ENCODE results near the gene BLNK. TPM values are rescaled to one million over a fixed set of nuclear protein-coding genes. Genes with fewer than 3 reads are reported as not detected.

Gene BLNK
- total RNA-seq, 3 donors from 2014 or later (not counting 1 experiment from before 2014, with no cell fraction given) = 0.66 to 4.0 (median 1.5) TPM

GRCh38 chr10:96242822-96243221, 28.5 kb downstream of the BLNK start:
- 72% methylated on average over 2 of the region's 2 CpGs for WGBS (ENCODE audit: insufficient coverage)
- DNase-seq (no peak), ATAC-seq (no peak)
- H3K36me3 ChIP-seq (ENCODE audit: control insufficient read depth, insufficient read depth, low read length) = no peaks in the 10 kb centered on the region
- H3K4me1 Mint-ChIP-seq = no peaks in the 10 kb centered on the region
- no peak overlapping the region for H3K27ac Mint-ChIP-seq
- H3K9me3 ChIP-seq (ENCODE audit: control insufficient read depth, insufficient read depth, low read length) = no peaks in the 10 kb centered on the region
- peak overlapping the region; percentile 35 for H3K27ac ChIP-seq (ENCODE audit: low read length)
- H3K36me3 Mint-ChIP-seq = no peaks in the 10 kb centered on the region
- no peaks in the 10 kb centered on the region for H3K4me1 ChIP-seq (ENCODE audit: control insufficient read depth, insufficient read depth, low read length)
- no peaks in the 10 kb centered on the region for H3K9me3 Mint-ChIP-seq
- H3K4me3 ChIP-seq (ENCODE audit: low read length) = no peak overlapping the region
- no peak for TF ChIP-seq CTCF (IDR thresholded peaks at IDR 0.05)
- H3K4me3 Mint-ChIP-seq = no peak overlapping the region
- peaks cover 2 to 20% of the 10 kb centered on the region in 2 donors for H3K27me3 Mint-ChIP-seq (ENCODE audit: low read depth in 2 of 2)
- intact Hi-C loops (cut with micrococcal nuclease) = no loop called here
- H3K27me3 ChIP-seq (ENCODE audit: control insufficient read depth, insufficient read depth, low read length) = no peaks in the 10 kb centered on the region

GRCh38 chr10:96238646-96239623, 32.4 kb downstream of the BLNK start:
- ATAC-seq (no peak), DNase-seq (no peak)
- Histone ChIP-seq H3K27ac (ENCODE audit: low read length) (no peak overlapping the region), H3K4me1 (ENCODE audit: control insufficient read depth, insufficient read depth, low read length) (peaks cover 8% of the 10 kb centered on the region), H3K27me3 (ENCODE audit: control insufficient read depth, insufficient read depth, low read length) (no peaks in the 10 kb centered on the region), H3K36me3 (ENCODE audit: control insufficient read depth, insufficient read depth, low read length) (no peaks in the 10 kb centered on the region), H3K9me3 (ENCODE audit: control insufficient read depth, insufficient read depth, low read length) (no peaks in the 10 kb centered on the region), H3K4me3 (ENCODE audit: low read length) (no peak overlapping the region)
- H3K36me3 Mint-ChIP-seq = no peaks in the 10 kb centered on the region
- H3K4me3 Mint-ChIP-seq = no peak overlapping the region
- intact Hi-C loops (cut with micrococcal nuclease) = no loop called here
- TF ChIP-seq CTCF (IDR thresholded peaks at IDR 0.05) = no peak
- H3K27ac Mint-ChIP-seq = no peak overlapping the region
- H3K4me1 Mint-ChIP-seq = no peaks in the 10 kb centered on the region
- 30% methylated on average over 4 of the region's 4 CpGs for WGBS (ENCODE audit: insufficient coverage)
- H3K9me3 Mint-ChIP-seq = no peaks in the 10 kb centered on the region
- peaks cover 10 to 12% of the 10 kb centered on the region in 2 donors for H3K27me3 Mint-ChIP-seq (ENCODE audit: low read depth in 2 of 2)

- H3K27ac Mint-ChIP-seq = no peak overlapping the region
- H3K4me1 Mint-ChIP-seq = no peaks in the 10 kb centered on the region
- H3K9me3 Mint-ChIP-seq = no peaks in the 10 kb centered on the region
- peaks cover 8% of the 10 kb centered on the region for H3K4me1 ChIP-seq (ENCODE audit: control insufficient read depth, insufficient read depth, low read length)
- H3K36me3 ChIP-seq (ENCODE audit: control insufficient read depth, insufficient read depth, low read length) = no peaks in the 10 kb centered on the region
- peaks cover 10 to 12% of the 10 kb centered on the region in 2 donors for H3K27me3 Mint-ChIP-seq (ENCODE audit: low read depth in 2 of 2)
- ATAC-seq (no peak), DNase-seq (no peak)
- H3K27me3 ChIP-seq (ENCODE audit: control insufficient read depth, insufficient read depth, low read length) = no peaks in the 10 kb centered on the region
- H3K9me3 ChIP-seq (ENCODE audit: control insufficient read depth, insufficient read depth, low read length) = no peaks in the 10 kb centered on the region
- 93% methylated on average over 1 of the region's 1 CpG for WGBS (ENCODE audit: insufficient coverage)
- no peak for TF ChIP-seq CTCF (IDR thresholded peaks at IDR 0.05)
- no peak overlapping the region for H3K27ac ChIP-seq (ENCODE audit: low read length)
- H3K36me3 Mint-ChIP-seq = no peaks in the 10 kb centered on the region
- intact Hi-C loops (cut with micrococcal nuclease) = no loop called here
- H3K4me3 ChIP-seq (ENCODE audit: low read length) = no peak overlapping the region
- no peak overlapping the region for H3K4me3 Mint-ChIP-seq
These were observed 34.5 kb downstream of the BLNK start for GRCh38 chr10:96236876-96237275.
